ENCODE results near the gene FABP3. TPM values are rescaled to one million over a fixed set of nuclear protein-coding genes. Genes with fewer than 3 reads are reported as not detected.
A peak's percentile ranks its signal among the peaks of the same experiment; 100 is the strongest.

FABP3 gene
- total and polyA plus RNA-seq, 2 of the 8 experiments (the other 6 are each of a cell fraction or from before 2014, with no cell fraction given), result 34.8 to 43.9 TPM

DNA sequence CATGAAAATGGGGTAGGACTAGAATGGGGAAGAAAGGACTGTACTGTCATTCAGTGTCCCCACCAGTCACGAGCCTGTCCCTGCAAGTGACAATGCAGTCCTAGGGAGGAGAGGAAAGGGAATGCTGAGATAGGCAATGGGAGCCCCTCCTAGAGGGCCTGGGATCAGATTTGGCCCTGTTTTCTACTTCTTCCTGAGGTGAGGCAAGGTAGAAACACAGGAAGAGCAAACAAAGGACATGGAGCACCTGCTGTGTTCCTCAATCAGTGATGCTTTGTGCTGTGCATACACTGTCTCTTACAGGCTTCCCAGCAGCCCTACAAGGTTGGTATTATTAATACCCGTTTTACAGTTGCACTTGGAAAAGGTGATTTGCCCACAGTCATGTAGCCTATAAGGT, 6.1 kb downstream of the FABP3 start:
- Histone ChIP-seq H3K4me2 (ENCODE audit: insufficient read depth in 1 of 2, low read depth in 2 of 2, low read length in 2 of 2) (peak overlapping the region; percentile 13 to 39; a peak in 2 of 4 replicates), H4K20me1 (replicated peaks in 1 of 2; ENCODE audit: control insufficient read depth in 1 of 2, insufficient read depth in 2 of 2, low read length in 2 of 2) (no peaks in the 10 kb centered on the region), H3K4me3 (ENCODE audit: extremely low read depth in 1 of 4, insufficient read depth in 2 of 4, low read depth in 3 of 4, low read length in 4 of 4) (no peak overlapping the region), H2BK5ac (ENCODE audit: low read depth, low read length) (no peak overlapping the region), H2AK5ac (ENCODE audit: low read depth, low read length) (no peak overlapping the region), H3K27ac (ENCODE audit: low read depth, low read length) (no peak overlapping the region), H2AFZ (ENCODE audit: low read length) (no peak overlapping the region), H3K36me3 (ENCODE audit: control insufficient read depth in 2 of 4, insufficient read depth in 4 of 4, low read length in 3 of 4) (peaks cover 7 to 24% (median 12%) of the 10 kb centered on the region in 4 experiments; a peak in 6 of 8 replicates), H2BK120ac (replicated peaks; ENCODE audit: low read depth, low read length) (no peak overlapping the region), H3K9ac (replicated peaks in 1 of 4; ENCODE audit: extremely low read depth in 1 of 4, low read depth in 3 of 4, low read length in 3 of 4) (no peak overlapping the region), H2BK12ac (ENCODE audit: low read depth, low read length) (no peak overlapping the region), H4K8ac (ENCODE audit: extremely low read depth, insufficient read depth, low read length) (no peak overlapping the region), H3K4ac (replicated peaks; ENCODE audit: insufficient read length, low read depth, low read length) (no peak overlapping the region), H3K4me1 (replicated peaks in 1 of 4; ENCODE audit: control insufficient read depth in 3 of 4, insufficient read depth in 4 of 4, low read length in 3 of 4) (peaks cover 3 to 18% (median 9%) of the 10 kb centered on the region in 4 experiments; a peak in 6 of 7 replicates), H3K18ac (ENCODE audit: extremely low read depth, low read length) (no peak overlapping the region), H3K79me2 (ENCODE audit: control insufficient read depth in 1 of 2, insufficient read depth in 2 of 2, low read length in 2 of 2) (no peaks in the 10 kb centered on the region), H3K27me3 (replicated peaks in 1 of 4; ENCODE audit: control insufficient read depth in 3 of 4, extremely low read depth in 1 of 4, insufficient read depth in 3 of 4, low read length in 3 of 4) (no peaks in the 10 kb centered on the region), H2BK15ac (ENCODE audit: low read length) (no peak overlapping the region), H2BK20ac (ENCODE audit: low read length) (no peak overlapping the region; the same call in 1 of the 2 replicates), H3K56ac (replicated peaks; ENCODE audit: insufficient read length, low read depth, low read length) (no peak overlapping the region), H3K23ac (ENCODE audit: insufficient read length) (no peak overlapping the region), H3K79me1 (ENCODE audit: low read depth, low read length) (no peaks in the 10 kb centered on the region), H3K9me3 (ENCODE audit: insufficient read depth in 2 of 2, low read depth in 1 of 2, low read length in 1 of 2) (no peaks in the 10 kb centered on the region), H4K5ac (ENCODE audit: insufficient read length, low read depth, low read length) (no peak overlapping the region), H4K91ac (replicated peaks; ENCODE audit: insufficient read length, low read length) (no peak overlapping the region), H3K14ac (ENCODE audit: insufficient read length) (no peak overlapping the region), H3K23me2 (ENCODE audit: low read depth, low read length) (no peaks in the 10 kb centered on the region)
- ChIA-PET CTCF (ENCODE audit: partially characterized antibody) (interaction anchor here (0.6 to 1.3 kb wide), 5 partner anchors 30 to 204 kb away, joined by 3 to 5 read pairs (median 3); no protein-coding TSS in a partner anchor), POLR2A (ENCODE audit: partially characterized antibody) (interaction anchor here (1.0 to 2.9 kb wide), 4 partner anchors 13 to 182 kb away, joined by 3 to 9 read pairs (median 3); partner anchors contain the start of genes SNRNP40 and ZCCHC17)
- DNase-seq (ENCODE audit: low read depth in 1 of 2, low spot score in 2 of 2) (no peak), FAIRE-seq (peak; percentile 7)
- WGBS, 2 experiments (ENCODE audit: extremely low coverage in 1 of 2, insufficient coverage in 1 of 2, insufficient read length in 1 of 2, insufficient replicate concordance in 2 of 2, low coverage in 1 of 2, low lambda C conversion rate in 2 of 2, missing lambda C conversion rate in 1 of 2), result 61% methylated on average over 2 of the region's 2 CpGs; no CpG with 5 or more reads in 1 of the 2 experiments
- TF ChIP-seq NANOG (IDR thresholded peaks at IDR 0.05; ENCODE audit: insufficient read depth, low read depth, low read length, poor library complexity, severe bottlenecking) (no peak), CREB1 (IDR thresholded peaks at IDR 0.05) (no peak), TAF1 (IDR thresholded peaks at IDR 0.05; ENCODE audit: low read depth, low read length) (no peak), POLR2A (IDR thresholded peaks at IDR 0.05; ENCODE audit: control extremely low read depth in 1 of 2, low read depth in 2 of 2, low read length in 2 of 2) (peak in 1 of 2 experiments; percentile 36; a peak in 1 of 3 replicates)
- TF ChIP-seq, protein P1, sequence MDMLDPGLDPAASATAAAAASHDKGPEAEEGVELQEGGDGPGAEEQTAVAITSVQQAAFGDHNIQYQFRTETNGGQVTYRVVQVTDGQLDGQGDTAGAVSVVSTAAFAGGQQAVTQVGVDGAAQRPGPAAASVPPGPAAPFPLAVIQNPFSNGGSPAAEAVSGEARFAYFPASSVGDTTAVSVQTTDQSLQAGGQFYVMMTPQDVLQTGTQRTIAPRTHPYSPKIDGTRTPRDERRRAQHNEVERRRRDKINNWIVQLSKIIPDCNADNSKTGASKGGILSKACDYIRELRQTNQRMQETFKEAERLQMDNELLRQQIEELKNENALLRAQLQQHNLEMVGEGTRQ (IDR thresholded peaks at IDR 0.05; ENCODE audit: low read length), result no peak

Data from H1 (cell line).